Mesendoderm (in vitro differentiated cells): ENCODE measurements around the gene AFMID.
A peak's percentile ranks its signal among the peaks of the same experiment; 100 is the strongest.

Experiments used
- DNase-seq: peaks from one replicate; pipeline ENCODE4 v3.0.0; 2013
- H2AK5ac ChIP-seq: 2 replicates; pipeline ENCODE4 v1.6.1; 2013; ENCODE audit warnings: low read length, inconsistent platforms
- H2BK120ac ChIP-seq: 2 replicates; pipeline ENCODE4 v1.6.1; 2013; ENCODE audit warnings: low read depth, mild to moderate bottlenecking, low read length, moderate library complexity, mixed read lengths
- H2BK15ac ChIP-seq: replicated peaks from 2 replicates; pipeline ENCODE4 v1.6.1; 2013; ENCODE audit warnings: low read depth, mild to moderate bottlenecking, moderate library complexity
- H2BK5ac ChIP-seq: 2 replicates; pipeline ENCODE4 v1.6.1; 2013; ENCODE audit warnings: low read length, inconsistent platforms
- H3K18ac ChIP-seq: 2 replicates; pipeline ENCODE4 v1.6.1; 2013; ENCODE audit warnings: mild to moderate bottlenecking, low read length, mixed read lengths
- H3K23ac ChIP-seq: one replicate; pipeline ENCODE4 v1.6.1; 2013; ENCODE audit warnings: low read length
- H3K27ac ChIP-seq: 2 replicates; pipeline ENCODE4 v1.5.1; 2013; ENCODE audit warnings: low read depth, mild to moderate bottlenecking, inconsistent platforms, low read length, moderate library complexity
- H3K27me3 ChIP-seq: 2 replicates; pipeline ENCODE4 v1.6.1; 2013; ENCODE audit warnings: low read length, control low read depth, mild to moderate bottlenecking, inconsistent platforms; ENCODE audit not compliant: insufficient read depth, poor library complexity
- H3K36me3 ChIP-seq: 2 replicates; pipeline ENCODE4 v1.6.1; 2013; ENCODE audit warnings: low read length, inconsistent platforms; ENCODE audit not compliant: control insufficient read depth, insufficient read depth
- H3K4ac ChIP-seq: one replicate; pipeline ENCODE4 v1.6.1; 2013; ENCODE audit warnings: low read depth, mild to moderate bottlenecking, low read length, moderate library complexity
- H3K4me1 ChIP-seq: 2 replicates; pipeline ENCODE4 v1.6.1; 2013; ENCODE audit warnings: low read depth, low read length, inconsistent platforms; ENCODE audit not compliant: control insufficient read depth
- H3K4me2 ChIP-seq: 2 replicates; pipeline ENCODE4 v1.6.1; 2013; ENCODE audit warnings: low read length
- H3K4me3 ChIP-seq: 2 replicates; pipeline ENCODE4 v1.5.1; 2013; ENCODE audit warnings: mild to moderate bottlenecking, low read length
- H3K56ac ChIP-seq: one replicate; pipeline ENCODE4 v1.6.1; 2013; ENCODE audit warnings: low read length
- H3K79me1 ChIP-seq: 2 replicates; pipeline ENCODE4 v1.6.1; 2013; ENCODE audit warnings: low read length, inconsistent platforms
- H3K79me2 ChIP-seq: 2 replicates; pipeline ENCODE4 v1.6.1; 2013; ENCODE audit warnings: mild to moderate bottlenecking, low read length; ENCODE audit not compliant: control insufficient read depth, insufficient read depth
- H3K9ac ChIP-seq: 2 replicates; pipeline ENCODE4 v1.6.1; 2013; ENCODE audit warnings: low read length, inconsistent platforms
- H4K5ac ChIP-seq: one replicate; pipeline ENCODE4 v1.6.1; 2013; ENCODE audit warnings: low read length
- H4K8ac ChIP-seq: one replicate; pipeline ENCODE4 v1.6.1; 2013; ENCODE audit warnings: low read depth, mild to moderate bottlenecking, control low read depth, low read length, moderate library complexity
- WGBS: extraction: QIAGEN DNeasy Blood & Tissue Kit; methylation state at CpG from one replicate; pipeline ENCODE4 v1.1.7; 2013; ENCODE audit warnings: low lambda C conversion rate, missing lambda C conversion rate; ENCODE audit not compliant: insufficient coverage; ENCODE audit errors: extremely low coverage; 5-methylcytosine and 5-hydroxymethylcytosine counted together

Gene AFMID

DNA sequence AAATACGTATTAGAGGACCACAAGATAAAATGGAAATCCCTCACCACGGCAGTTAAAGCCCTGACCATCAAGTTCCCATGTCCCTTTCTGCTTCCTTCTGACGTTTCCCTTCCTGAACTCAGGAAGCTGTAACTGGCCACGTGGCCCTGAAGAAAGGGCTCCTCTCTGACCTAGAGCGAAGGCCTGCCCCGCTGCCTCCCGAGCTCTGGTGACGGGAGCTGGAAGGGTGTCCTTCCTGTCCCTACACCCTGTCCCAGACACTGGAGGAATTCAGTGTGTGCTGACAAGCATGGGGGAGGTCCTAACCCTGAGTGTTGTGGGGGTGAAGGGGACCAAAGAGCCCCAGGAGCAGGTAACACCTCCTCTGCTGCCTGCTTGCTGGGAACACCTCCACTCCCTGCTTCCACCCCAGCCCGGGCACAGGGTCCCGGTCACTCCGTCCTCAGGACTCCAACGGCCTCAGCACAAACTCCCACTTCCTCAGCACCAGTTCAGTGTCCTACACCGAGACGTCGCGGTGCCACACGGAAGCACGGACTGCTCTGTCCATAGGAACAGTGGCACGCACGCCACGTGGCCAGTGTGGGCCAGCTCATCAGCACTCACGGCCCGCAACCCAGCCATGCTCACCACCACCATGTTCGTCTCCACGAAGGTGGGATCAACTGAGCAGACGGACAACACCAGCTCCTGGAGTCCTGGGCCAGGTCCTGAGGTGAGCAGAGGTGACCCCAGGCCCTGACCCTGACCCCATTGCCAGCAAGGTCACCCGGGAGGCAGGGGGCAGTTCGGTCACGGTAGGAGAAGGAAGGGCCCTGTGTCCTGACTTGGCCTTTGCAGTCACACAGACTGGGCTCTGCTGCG lies 61.1 kb downstream of the AFMID start:
- Histone ChIP-seq H2BK5ac (no peak overlapping the region), H2BK15ac (no peak overlapping the region), H4K8ac (no peak overlapping the region), H2BK120ac (no peak overlapping the region), H3K79me1 (no peaks in the 10 kb centered on the region), H3K4ac (no peak overlapping the region), H3K36me3 (no peaks in the 10 kb centered on the region), H3K9ac (no peak overlapping the region), H4K5ac (no peak overlapping the region), H2AK5ac (peak overlapping the region; percentile 8), H3K27ac (no peak overlapping the region), H3K27me3 (no peaks in the 10 kb centered on the region), H3K23ac (no peak overlapping the region), H3K79me2 (no peaks in the 10 kb centered on the region), H3K18ac (no peak overlapping the region), H3K4me3 (no peak overlapping the region), H3K56ac (peak overlapping the region; percentile 12), H3K4me1 (peaks cover 2% of the 10 kb centered on the region), H3K4me2 (no peak overlapping the region)
- DNase-seq, result no peak
- no CpG with 5 or more reads among the region's 30 CpGs for WGBS

DNA sequence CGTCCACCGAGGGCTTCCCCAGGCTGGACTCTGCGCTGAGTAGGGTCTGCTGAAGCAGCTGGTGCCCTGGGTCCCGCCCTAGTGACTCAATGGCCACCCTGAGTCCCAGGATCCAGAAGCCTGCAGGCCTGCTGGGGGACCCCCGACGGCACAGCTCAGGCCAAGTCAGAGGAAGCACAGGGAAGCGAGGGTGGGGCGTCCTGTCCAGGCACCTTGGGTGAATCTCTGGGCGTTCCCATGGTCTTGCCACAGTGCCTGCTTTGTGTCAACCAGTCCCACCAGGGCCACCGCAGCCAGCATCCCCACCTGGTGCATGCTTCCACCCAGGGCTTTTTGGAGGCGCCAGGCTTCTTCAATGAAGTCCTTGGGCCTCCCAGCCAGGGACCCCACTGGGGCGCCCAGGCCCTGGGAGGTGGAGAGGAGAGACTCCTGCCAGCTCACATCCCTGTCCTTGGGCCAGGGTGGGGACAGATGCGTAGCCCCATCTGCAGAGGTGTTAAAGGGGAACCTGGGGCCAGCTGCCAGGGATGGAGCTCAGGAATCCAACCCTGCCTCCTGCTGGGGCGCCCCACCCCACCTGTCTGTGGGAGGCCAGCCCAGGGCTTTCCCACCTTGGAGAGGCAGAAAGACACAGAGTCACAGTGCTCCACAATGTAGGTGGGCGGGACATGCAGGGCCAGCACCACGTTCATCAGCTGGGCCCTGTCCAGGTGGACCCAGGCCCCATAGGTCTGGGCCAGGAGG lies 62.1 kb downstream of the AFMID start:
- Histone ChIP-seq H3K9ac (no peak overlapping the region), H3K79me2 (no peaks in the 10 kb centered on the region), H3K27ac (no peak overlapping the region), H3K18ac (no peak overlapping the region), H3K4me3 (no peak overlapping the region), H3K36me3 (no peaks in the 10 kb centered on the region), H3K4me1 (peaks cover 2% of the 10 kb centered on the region), H3K4me2 (no peak overlapping the region), H3K27me3 (no peaks in the 10 kb centered on the region), H3K79me1 (no peaks in the 10 kb centered on the region), H4K8ac (no peak overlapping the region), H4K5ac (no peak overlapping the region), H3K4ac (no peak overlapping the region), H3K56ac (peak overlapping the region; percentile 59), H2BK120ac (no peak overlapping the region), H3K23ac (no peak overlapping the region), H2BK5ac (no peak overlapping the region), H2AK5ac (peak overlapping the region; percentile 6), H2BK15ac (no peak overlapping the region)
- WGBS, result no CpG with 5 or more reads among the region's 16 CpGs
- no peak for DNase-seq

DNA sequence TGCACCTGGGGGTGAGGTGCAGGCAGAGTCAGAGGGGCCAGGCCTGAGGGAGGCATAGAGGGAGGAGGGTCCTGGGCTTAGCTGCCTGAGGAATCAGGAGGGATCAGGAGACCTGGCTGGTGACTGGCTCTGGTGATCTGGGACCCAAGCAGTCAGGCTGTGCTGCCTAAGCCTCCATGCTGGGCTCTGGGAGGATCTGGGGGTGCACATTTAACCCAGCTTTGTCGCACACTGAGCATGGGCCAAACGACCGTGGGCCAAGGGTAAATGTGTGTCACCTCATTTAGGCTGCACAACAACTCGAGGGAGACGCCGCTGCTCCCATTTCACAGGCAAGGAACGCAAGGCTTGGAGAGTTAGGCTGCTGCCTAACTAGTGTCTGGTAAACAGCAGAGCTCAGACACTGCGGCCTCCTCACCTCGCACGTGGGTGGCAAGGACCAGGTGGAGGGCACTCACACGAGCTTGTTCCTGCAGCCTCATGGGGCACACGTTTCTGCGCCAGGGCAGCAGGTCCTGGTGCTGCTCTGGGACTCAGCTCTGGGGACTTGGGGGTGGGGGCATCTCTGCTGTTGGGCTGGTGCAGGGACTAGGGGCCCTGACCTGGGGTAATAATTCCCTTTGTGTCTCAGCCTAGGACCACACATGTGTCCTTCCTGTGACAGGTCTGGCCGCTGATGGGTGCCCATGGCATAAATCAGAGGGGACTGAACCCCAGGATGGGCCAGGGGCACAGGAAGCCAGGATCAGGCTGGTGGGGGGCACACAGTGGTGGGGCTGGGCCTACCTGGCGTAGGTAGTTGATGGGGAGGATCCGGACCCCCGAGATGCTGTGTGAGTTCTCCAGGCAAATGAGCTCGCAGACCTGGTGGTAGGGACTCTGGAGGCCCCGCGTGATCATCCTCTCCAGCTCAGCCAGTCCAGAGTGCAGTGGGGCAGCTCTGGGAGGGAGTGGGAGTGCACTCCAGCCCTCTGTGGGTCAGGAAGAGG lies 63.0 kb downstream of the AFMID start:
- no CpG with 5 or more reads among the region's 20 CpGs for WGBS
- H3K27ac ChIP-seq, result no peak overlapping the region
- H3K4ac ChIP-seq, result no peak overlapping the region
- H3K4me1 ChIP-seq, result peaks cover 2% of the 10 kb centered on the region
- no peaks in the 10 kb centered on the region for H3K27me3 ChIP-seq
- H3K23ac ChIP-seq, result no peak overlapping the region
- H4K5ac ChIP-seq, result no peak overlapping the region
- H3K36me3 ChIP-seq, result no peaks in the 10 kb centered on the region
- no peak overlapping the region for H2BK120ac ChIP-seq
- no peak overlapping the region for H2BK5ac ChIP-seq
- H4K8ac ChIP-seq, result no peak overlapping the region
- peak overlapping the region; percentile 59 for H3K56ac ChIP-seq
- no peak overlapping the region for H2BK15ac ChIP-seq
- no peak overlapping the region for H3K4me2 ChIP-seq
- no peak overlapping the region for H3K18ac ChIP-seq
- no peaks in the 10 kb centered on the region for H3K79me2 ChIP-seq
- H2AK5ac ChIP-seq, result peak overlapping the region; percentile 65
- H3K4me3 ChIP-seq, result no peak overlapping the region
- peak overlapping the region; percentile 41 for H3K9ac ChIP-seq
- DNase-seq, result no peak
- H3K79me1 ChIP-seq, result no peaks in the 10 kb centered on the region

DNA sequence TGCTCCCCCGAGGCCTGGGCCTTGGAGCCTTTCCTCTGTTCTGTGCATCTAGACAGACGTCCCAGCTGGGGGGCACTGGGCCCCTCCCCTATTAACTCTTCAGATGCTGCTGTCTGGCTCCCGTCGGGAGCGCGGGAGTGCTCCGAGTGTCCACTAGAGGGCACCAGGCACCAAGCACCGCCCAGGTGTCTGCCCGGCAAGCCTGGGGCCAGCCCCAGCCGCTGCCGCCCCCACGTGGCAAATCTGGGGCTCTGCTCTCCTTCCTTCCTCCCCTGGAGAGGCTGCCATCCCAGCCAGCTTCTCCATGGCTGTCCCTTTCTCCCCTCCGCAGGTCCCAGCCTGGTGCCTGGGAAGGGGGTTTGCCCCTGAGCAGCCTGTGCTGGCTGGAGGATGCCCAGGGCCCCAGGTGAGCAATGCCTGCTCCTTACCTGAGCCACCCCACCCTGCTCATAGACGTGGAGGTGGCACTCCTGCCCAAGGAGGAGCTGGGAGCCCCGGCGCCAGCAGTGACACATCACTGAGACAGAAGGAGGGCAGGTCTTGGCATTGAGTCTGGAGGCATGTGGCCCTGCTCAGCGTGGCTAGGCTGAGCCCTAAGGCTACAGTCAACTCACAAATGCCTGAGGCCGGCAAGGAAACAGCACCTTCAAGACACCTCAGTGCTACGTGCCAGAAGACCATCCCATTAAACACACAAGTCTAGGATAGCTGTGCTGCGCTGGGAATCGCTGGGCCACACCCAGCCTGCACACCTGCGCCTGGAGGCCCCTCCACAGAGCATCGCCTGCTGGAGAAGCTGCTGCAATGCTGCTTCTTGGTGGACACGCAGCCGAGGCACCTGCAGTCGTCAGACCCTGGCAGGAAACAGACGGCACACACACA lies 64.0 kb downstream of the AFMID start:
- no peaks in the 10 kb centered on the region for H3K79me2 ChIP-seq
- peak overlapping the region; percentile 54 for H3K9ac ChIP-seq
- H3K23ac ChIP-seq, result peak overlapping the region; percentile 48
- WGBS, result no CpG with 5 or more reads among the region's 27 CpGs
- H3K4me1 ChIP-seq, result peaks cover 4% of the 10 kb centered on the region
- H3K27ac ChIP-seq, result no peak overlapping the region
- H3K56ac ChIP-seq, result peak overlapping the region; percentile 59
- H3K4ac ChIP-seq, result peak overlapping the region; percentile 79
- DNase-seq, result peak; percentile 93
- no peaks in the 10 kb centered on the region for H3K36me3 ChIP-seq
- no peak overlapping the region for H2AK5ac ChIP-seq
- H3K79me1 ChIP-seq, result no peaks in the 10 kb centered on the region
- no peak overlapping the region for H3K4me2 ChIP-seq
- no peak overlapping the region for H4K5ac ChIP-seq
- H3K4me3 ChIP-seq, result no peak overlapping the region
- no peak overlapping the region for H4K8ac ChIP-seq
- H3K27me3 ChIP-seq, result no peaks in the 10 kb centered on the region
- no peak overlapping the region for H2BK120ac ChIP-seq
- no peak overlapping the region for H2BK5ac ChIP-seq
- no peak overlapping the region for H3K18ac ChIP-seq
- H2BK15ac ChIP-seq, result no peak overlapping the region

DNA sequence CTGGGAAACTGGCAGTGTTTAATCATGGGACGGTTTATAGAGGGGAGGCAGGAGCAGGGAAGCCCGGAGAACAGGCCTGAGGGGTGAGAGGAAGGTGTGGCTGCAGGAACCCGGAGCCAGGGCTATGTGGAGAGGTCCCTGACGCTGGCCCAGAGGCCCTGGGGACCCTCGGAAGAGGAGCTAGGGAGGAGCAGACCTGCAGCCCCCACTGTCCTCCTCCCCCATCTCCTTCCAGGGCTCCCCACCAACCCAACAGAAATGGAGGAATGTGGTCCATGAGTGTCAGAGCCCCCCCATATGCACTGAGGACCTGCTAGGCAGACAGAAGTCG lies 64.6 kb downstream of the AFMID start:
- Histone ChIP-seq H3K36me3 (no peaks in the 10 kb centered on the region), H3K79me1 (no peaks in the 10 kb centered on the region), H3K4ac (no peak overlapping the region), H3K4me2 (no peak overlapping the region), H2BK15ac (no peak overlapping the region), H3K18ac (no peak overlapping the region), H3K56ac (no peak overlapping the region), H3K4me3 (no peak overlapping the region), H4K8ac (no peak overlapping the region), H3K9ac (no peak overlapping the region), H3K79me2 (no peaks in the 10 kb centered on the region), H3K27me3 (no peaks in the 10 kb centered on the region), H3K27ac (no peak overlapping the region), H3K23ac (no peak overlapping the region), H2BK5ac (no peak overlapping the region), H2AK5ac (no peak overlapping the region), H3K4me1 (peaks cover 7% of the 10 kb centered on the region), H2BK120ac (no peak overlapping the region), H4K5ac (no peak overlapping the region)
- WGBS, result no CpG with 5 or more reads among the region's 6 CpGs
- no peak for DNase-seq
